HG03097 (cell line): ENCODE data around the gene HACD3.
"Not testable (repeated sequence)": the region's sequence is repeated elsewhere in the genome, so short reads cannot be mapped to it uniquely, and the experiment has no call there.

Experiments used
- ATAC-seq: cut with Tn5 transposase; IDR thresholded peaks from one replicate; pipeline ENCODE4 v1.9.1; 2021; ENCODE audit not compliant: unreplicated experiment, low FRiP score

HACD3 gene

DNA sequence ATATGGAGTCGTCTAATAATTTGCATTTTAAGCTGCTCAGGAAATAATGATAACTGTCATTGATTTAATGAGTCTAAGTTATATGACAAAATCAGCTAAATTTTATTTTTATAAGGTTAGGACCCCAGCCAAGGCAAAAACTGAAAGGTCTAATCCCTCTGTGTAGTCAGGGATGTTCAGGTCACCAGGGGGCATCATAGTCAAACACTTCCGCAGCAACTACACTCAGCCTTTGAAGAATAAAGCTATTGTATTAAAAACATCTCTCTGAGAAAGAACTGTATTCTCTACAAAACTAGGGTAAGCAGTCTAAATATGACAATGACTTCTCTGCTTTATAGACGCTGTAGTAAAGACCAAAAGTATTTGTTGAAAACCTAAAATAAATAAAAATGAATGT is 65.7 kb downstream of the HACD3 start:
- no peak for ATAC-seq

DNA sequence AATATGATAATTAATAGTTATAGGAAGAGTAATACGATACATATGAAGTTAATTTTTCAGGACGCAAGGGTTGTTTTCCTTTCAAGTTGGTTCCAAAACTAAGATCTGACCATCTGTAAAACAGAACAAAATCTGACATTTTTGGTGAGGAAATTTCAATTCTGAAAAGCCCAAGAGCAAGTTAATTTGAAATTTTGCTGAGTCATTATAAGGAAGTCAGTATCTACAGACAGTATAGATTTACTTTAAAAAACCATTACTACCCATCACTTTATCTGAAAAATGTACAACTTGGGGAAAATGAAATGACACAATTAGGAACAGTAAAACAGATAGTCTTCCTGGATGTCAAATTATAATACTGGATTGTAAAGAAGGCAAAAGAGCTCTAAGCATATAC is 68.2 kb downstream of the HACD3 start:
- ATAC-seq, result no peak

DNA sequence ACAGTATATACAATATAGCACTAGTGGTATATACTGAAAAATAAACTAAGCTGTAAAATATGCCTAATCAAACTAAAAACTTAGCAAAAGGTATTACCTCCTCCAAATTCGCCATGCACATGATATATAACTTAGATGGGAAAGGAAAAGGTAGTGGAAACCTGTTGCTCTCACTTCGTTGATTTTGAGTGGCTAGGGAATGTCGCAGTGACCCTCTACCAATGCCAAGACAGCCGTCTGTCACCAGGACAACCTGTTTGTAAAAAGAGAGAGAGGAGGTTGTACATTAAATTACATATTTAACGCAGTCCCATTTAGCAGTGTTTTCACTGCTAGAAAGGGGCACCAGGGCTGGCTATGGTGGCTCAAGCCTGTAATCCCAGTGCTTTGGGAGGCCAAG is 69.4 kb downstream of the HACD3 start:
- no peak for ATAC-seq

DNA sequence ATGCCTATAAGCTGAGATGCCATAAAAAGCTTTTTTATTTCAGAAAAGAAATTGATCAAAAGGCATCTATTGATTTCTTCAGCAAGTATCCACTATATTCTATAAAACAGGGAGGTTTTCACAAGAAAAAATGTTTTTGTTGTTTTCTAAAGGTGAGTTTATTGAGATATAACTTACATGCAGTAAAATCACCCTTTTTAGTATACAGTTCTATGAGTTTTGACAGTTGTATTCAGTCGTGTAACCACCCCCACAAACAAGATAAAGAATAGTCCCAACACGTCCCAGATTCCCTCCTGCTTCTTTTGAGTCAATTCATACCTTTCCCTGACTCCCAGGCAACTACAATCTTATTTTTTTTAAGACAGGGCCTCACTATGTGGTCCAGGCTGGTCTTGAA is 72.9 kb downstream of the HACD3 start:
- ATAC-seq, result no peak

DNA sequence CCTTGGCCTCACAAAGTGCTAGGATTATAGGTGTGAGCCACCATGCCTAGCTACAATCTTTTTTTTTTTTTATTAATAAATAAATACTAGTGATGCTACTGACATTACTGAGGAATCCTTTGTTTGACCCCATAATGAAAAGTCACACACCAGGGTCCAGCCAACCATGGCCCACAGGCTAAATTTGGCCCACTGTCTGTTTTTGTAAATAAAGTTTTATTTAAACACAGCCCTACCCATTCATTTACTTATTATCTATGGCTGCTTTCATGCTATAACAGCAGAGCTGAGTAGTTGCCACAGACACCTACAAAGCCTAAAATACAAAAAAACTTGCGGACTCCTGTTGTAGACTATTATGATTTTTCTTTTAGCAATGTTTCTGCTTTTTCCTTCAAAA is 73.3 kb downstream of the HACD3 start:
- ATAC-seq, result no peak

DNA sequence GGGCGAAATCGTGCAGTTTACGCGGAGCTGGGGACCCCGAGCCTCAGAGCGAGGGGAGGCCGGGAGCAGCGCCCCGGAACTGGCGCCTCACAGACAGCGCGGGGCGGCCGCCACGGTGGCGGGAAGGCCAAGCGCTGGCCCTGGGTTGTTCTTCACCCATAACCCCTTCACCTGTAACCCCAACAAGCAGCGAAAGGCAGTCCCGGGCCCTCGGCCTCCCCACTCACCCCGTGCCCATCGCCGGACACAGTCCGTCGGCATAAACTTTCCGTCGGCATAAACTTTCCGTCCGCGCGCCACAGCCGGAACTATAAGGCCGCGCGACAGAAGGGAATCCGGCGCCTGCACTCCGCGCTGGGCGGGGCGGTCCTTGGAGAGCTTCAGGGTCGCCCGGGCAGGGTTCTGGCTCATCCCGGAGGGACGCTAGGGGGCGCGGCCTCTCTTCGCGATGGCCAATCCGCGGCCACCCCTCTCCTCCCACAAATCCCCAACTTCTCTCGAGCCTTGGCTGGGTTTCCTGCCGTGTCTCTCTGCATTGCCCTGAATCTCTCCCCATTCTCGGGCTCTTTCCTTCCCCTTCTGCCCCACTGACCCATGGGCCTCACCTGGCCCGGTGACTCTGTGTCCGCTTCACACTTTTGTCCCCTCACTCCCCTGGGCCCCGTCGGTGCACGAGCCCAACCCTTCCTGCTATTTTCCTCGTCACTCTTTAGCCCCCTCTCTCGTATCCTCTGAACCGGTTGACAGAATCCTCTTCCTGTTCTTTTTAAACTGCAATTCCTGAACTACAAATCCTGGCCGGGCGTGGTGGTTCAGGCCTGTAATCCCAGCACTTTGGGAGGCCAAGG is 80.8 kb downstream of the HACD3 start, which contains the start of gene INTS14:
Gene INTS14, minus strand, starts transcription at position 261 of the 848 bp plus-strand sequence. CDS start 3,751 bp downstream, outside the sequence.
- peak; percentile 95 for ATAC-seq

DNA sequence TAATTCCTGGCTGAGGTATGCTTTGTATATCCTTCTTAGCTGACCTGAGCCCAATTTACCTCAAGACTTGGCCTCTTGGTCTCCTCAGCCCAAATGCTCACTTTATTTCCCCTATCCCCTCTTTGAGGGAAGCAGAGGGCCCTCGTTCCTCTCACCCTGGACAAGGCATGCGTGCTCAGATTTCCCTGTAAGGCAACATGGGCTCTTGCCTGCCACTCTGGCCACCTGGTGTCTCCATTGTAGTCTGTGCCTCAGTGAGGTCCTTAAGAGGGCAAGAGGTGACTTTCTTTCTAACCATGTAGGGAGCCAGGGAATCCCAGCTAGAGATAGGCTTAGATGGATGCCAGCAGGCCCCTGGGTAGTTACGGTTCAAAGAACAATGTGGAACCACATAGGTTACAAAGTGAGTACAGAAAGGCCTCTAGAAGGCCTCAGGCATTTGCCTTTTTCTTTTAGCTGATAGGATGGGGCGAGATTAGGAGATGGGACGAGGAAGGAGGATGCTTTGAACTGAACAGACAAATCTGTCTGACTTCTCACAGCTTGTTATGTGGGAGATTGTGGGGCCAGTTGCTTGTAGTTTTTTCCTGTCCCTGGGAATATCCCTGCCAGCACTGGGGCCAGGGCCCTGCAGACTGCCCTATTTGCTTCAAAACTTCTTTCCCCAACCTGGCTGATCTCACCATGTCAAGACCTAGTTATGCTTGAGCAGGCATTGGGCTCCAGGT is 81.8 kb downstream of the HACD3 start:
- no peak for ATAC-seq

DNA sequence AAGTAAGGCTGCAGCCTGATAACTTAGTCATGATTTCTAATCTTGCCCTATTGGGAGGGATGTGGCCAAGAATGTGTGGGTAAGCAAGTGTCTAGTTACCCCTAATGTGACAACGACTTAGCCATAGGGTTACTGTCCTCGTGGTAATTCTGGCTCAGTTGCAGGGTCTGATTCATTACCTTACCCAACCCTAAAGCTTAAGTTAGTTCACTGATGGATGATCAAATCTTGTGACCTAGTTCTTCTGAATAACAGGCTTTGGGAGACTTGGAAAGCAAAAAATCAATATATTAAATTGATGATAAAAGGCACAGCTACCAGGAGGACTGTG is 82.3 kb downstream of the HACD3 start:
- ATAC-seq, result no peak

DNA sequence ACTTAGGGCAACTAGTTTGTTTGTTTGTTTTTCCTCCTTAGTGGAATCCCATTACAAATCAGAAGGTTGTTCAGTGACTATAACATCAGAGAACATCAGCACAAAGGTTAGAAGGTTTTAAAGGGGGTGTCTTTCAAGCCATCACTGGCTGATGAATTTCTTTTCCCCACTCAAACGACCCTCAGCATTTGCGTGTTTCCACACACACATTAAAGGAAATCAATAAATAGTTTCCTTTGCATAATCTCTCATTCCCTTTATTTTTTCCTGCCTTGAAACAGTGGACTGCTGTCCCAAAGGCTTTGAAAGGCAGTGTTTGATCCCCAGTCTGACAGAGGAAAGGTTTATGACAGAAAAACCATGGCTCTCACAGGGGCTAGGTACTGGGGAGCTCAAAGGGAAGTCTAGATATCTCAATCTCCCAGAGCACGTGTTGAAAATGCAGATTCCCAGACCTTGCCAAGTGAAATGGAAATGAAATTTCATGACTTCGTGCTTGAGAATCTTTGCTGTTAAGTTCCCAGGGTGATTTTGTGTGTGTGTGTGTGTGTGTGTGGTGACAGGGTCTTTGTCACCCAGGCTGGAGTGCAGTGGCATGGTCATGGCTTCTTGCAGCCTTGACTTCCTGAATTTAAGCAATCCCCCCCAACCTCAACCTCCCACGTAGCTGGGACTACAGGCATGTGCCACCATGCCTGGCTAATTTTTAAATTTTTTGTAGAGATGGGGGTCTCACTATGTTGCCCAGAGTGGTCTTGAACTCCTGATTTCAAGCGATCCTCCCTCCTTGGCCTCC is 82.9 kb downstream of the HACD3 start:
- no peak for ATAC-seq

DNA sequence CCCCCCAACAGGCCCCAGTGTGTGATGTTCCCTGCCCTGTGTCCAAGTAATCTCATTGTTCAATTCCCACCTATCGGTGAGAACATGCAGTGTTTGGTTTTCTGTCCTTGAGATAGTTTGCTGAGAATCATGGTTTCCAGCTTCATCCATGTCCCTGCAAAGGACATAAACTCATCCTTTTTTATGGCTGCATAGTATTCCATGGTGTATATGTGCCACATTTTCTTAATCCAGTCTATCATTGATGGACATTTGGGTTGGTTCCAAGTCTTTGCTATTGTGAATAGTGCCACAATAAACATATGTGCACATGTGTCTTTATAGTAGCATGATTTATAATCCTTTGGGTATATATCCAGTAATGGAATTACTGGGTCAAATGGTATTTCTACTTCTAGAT is 85.6 kb downstream of the HACD3 start:
- ATAC-seq, result not testable (repeated sequence)

DNA sequence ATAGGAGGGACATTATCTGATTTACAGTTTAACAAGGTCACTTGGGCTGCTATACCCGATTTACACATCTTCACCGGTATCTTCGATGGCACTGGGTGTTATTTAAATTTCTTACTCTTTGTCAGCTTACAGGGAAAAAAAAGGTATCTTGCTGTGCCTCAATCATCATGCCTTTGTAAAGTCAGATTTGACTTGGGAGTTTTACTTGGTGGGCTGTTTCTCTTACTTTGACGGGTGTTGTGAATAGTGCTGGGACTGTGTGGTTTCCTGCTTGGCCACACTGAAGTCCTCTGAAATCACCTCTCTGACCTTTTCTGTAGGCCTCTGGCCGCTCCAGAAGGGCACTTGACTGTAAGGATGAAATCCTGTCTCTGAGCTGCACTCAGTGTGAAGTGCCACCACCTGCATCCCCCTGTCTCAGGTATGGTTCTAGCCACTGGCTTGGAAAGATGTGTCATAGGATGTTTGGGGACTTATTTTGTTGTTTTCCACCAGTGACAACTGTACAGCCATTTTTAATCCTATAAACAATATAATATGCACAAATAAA is 88.4 kb downstream of the HACD3 start:
- no peak for ATAC-seq

DNA sequence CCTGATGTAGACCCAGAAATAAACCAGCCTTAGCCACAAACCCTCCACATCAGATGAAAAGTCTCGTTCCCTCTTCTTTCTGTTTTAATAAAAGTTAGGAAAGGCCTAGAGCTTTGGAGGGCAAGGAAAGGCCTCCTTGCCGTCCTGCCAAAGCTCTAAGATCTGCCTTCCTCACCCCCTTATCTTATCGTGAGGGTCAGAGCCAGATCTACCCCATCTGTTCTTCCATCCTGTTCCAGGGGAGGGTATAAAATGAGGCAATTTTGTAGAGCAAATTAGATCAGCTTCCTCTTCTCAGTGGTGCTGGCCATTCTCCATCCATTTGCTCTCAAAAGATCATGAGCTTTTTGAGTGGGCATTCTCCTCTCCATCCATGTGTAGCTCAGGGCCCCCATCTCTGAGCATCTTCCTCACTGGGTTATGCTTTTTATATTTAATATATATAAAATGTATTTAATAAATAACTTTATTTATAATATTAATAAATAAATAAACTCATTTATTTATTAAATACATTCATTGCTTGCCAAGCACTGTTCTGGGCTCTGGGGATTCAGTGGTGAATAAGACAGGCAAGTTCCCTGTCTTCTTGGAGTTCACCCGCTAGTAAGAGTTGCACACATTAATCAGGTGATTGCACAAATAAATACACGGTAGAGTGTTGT is 89.5 kb downstream of the HACD3 start:
- no peak for ATAC-seq

DNA sequence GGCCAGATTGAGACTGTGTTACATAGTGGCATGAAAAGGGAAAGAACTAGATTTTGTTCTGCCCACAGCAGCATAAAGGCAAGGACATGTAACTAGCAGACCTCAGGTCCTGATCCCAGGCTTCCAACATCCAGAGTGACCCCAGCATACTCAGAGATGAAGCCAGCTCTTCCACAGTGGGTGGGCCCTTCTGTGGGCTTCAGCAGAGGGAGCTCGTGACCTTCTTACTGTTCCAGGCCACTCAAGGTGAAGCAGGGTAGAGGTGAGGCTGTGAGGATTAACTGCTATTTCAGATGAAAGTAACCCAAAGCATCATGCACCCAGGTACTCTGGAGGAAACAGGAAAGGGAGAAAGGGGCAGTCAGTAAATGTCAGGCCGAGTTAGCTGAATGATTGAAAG is 90.6 kb downstream of the HACD3 start:
- ATAC-seq, result no peak

DNA sequence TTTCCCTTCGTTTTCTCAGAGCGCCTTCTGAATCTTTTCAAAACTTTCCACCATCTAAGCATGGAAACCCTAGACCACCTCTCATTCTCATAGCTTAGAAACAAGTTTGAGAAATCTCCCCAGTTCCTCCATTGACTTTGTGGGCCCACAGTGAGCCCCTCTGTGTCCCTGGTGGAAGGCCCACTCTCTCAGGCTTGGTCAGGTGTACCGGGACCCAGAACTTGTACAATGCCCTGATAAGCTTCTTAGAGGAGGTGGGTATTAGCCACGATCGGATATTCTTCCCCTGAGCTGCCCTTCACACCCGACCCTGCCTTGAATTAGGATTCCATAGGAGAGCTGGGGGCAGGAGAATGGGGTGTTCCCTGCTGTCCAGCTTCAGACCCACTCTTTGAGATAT is 91.4 kb downstream of the HACD3 start, which contains the start of gene SLC24A1:
Gene SLC24A1, plus strand, starts transcription at position 301 of the 400 bp plus-strand sequence. CDS start 2,143 bp downstream, outside the sequence.
- no peak for ATAC-seq

DNA sequence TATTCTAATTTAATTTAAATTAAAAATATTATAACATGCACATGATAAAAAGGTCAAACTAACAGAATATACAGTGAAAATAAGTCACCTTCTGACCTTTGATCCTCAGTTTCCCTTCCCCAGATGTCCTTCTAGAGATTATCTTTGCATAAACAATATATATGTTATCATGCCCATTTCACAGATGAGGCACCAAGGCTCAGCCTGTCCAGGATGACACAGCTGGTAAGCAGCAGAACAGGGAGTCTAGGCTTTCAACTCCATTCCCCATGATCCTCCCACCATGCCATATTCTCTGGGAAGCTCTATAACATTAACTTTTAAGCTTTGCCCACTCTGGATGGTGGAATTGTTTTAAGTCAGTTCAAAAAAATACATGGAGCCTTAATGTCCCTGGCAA is 92.8 kb downstream of the HACD3 start:
- no peak for ATAC-seq

DNA sequence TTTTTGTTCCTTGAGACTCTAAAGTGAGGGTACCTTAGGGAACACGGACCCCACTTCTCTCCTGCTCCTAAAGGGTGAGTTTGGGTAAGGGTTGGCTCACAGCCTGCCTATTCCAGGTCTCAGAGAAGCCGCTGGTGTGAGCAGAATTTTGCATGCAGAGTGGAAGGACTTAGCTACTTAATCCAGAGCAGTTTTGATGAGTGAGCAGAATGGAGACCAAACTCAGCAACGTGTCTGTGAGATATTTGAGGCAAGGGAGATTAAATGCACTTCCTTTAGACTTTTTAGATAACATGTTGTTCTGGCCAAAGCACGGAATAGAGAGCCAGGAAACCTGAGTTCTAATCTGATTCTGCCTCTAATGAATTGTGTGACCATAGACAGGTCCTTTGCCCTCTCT is 96.6 kb downstream of the HACD3 start:
- no peak for ATAC-seq
